A549 (cell line): ENCODE results near the gene PAEP.
"Not testable (repeated sequence)": the region's sequence is repeated elsewhere in the genome, so short reads cannot be mapped to it uniquely, and the experiment has no call there.

ENCODE experiments used
- BCL3 ChIP-seq: fragments of >200 bp; sonication (Bioruptor Twin); formaldehyde crosslinking; IDR thresholded peaks from 3 replicates; pipeline ENCODE4 v1.6.1; 2016
- CTCF ChIP-seq: fragments of >200 bp; sonication (Bioruptor Twin); formaldehyde crosslinking; IDR thresholded peaks from 3 replicates; pipeline ENCODE4 v1.5.1; 2016
- MAZ ChIP-seq: fragments of 150-350 bp; IDR thresholded peaks from 2 replicates; pipeline ENCODE4 v1.6.1; 2014; ENCODE audit warnings: antibody characterized with exemption, low read depth, low read length, borderline replicate concordance
- MYC ChIP-seq: IDR thresholded peaks from 2 replicates; pipeline ENCODE4 v1.6.1; 2012; ENCODE audit warnings: mild to moderate bottlenecking, inconsistent platforms, low read length, improper control_type of control experiment, borderline replicate concordance
- POLR2A ChIP-seq: IDR thresholded peaks from 2 replicates; pipeline ENCODE4 v1.6.1; 2012; ENCODE audit warnings: mild to moderate bottlenecking, low read length
- REST ChIP-seq: fragments of 200-600 bp; sonication (generic); IDR thresholded peaks from 2 replicates; pipeline ENCODE4 v1.6.1; 2016; ENCODE audit warnings: antibody characterized with exemption, mild to moderate bottlenecking, moderate library complexity

GRCh38 chr9:135535631-135536030 is 25.9 kb upstream of the PAEP start:
- not testable (repeated sequence) for TF ChIP-seq MYC, POLR2A, CTCF, REST, BCL3, MAZ
